ENCODE measurements around the gene SCART1.

GRCh38 chr10:133489816-133490588 is 36.3 kb downstream of the SCART1 start:
- TF ChIP-seq CTCF (IDR thresholded peaks at IDR 0.05; ENCODE audit: low read depth, low read length, poor library complexity, severe bottlenecking): no peak
- no peak for TF ChIP-seq EZH2phosphoT487 (IDR thresholded peaks at IDR 0.05; ENCODE audit: borderline replicate concordance, low read length)
